Measurements from ENCODE around the gene AGBL4. TPM values are rescaled to one million over a fixed set of nuclear protein-coding genes. Genes with fewer than 3 reads are reported as not detected.

AGBL4 gene
- total and polyA plus RNA-seq, 2 of the 13 experiments (the other 11 are each of a cell fraction or from before 2014, with no cell fraction given) = not detected

DNA sequence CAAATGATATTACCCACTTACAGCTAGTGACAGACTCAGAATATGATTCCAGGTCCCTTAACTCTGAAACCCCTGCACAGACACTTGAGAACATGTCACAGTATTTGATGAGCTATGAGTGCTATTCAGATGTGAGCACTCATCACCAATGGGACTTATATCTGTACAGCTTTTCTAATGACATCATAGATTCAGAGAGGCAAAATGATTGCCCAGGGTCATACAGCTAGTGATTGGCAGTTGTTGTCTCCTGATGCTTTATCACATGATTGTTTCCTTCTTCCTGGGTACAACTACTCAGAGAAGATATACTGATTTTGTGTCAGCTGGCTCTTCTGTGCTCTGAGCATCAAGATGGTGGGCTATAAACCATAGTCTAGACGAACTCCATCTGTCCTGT is 819.0 kb downstream of the AGBL4 start:
- DNase-seq (ENCODE audit: low spot score) = no peak
- H3K9ac ChIP-seq (ENCODE audit: insufficient read depth, low read depth, low read length) = no peak overlapping the region
- in situ Hi-C loops (cut with HindIII; ENCODE audit: extremely low pct_ligation_motif_present, low pct_unique_long_range_greater_than_20kb) = no loop called here
- ATAC-seq = no peak
- WGBS (ENCODE audit: low lambda C conversion rate) = 6% methylated on average over 1 of the region's 1 CpG
- TF ChIP-seq ZNF235 (CRISPR knock-in tag; IDR thresholded peaks at IDR 0.05; ENCODE audit: borderline replicate concordance) (no peak), ZNF746 (CRISPR knock-in tag; IDR thresholded peaks at IDR 0.05) (no peak), CREB1 (IDR thresholded peaks at IDR 0.05) (0 out of 2 replicates have a peak, but pooled peaks have one; percentile 24), CREB1 (CRISPR knock-in tag; IDR thresholded peaks at IDR 0.05) (no peak), ATF7 (IDR thresholded peaks at IDR 0.05) (peak; percentile 51), ATF7 (CRISPR knock-in tag; IDR thresholded peaks at IDR 0.05) (no peak)
- intact Hi-C loops (cut with micrococcal nuclease; ENCODE audit: unreplicated experiment) = no loop called here
- H3K27me3 ChIP-seq (ENCODE audit: control insufficient read depth in 1 of 2, insufficient read depth in 2 of 2, low read length in 2 of 2) = no peaks in the 10 kb centered on the region
- H3K9me3 ChIP-seq (ENCODE audit: low read length) = peaks cover 86% of the 10 kb centered on the region
- no peak overlapping the region for H3K4me2 ChIP-seq (ENCODE audit: low read depth, low read length)
- H2AFZ ChIP-seq (ENCODE audit: low read length) = no peak overlapping the region
- no peaks in the 10 kb centered on the region for H3K79me2 ChIP-seq (ENCODE audit: insufficient read depth, low read length)
- H3K4me3 ChIP-seq (replicated peaks in 1 of 3; ENCODE audit: insufficient read depth in 1 of 3, low read depth in 2 of 3, low read length in 3 of 3) = no peak overlapping the region
- BruUV-seq (replicated peaks) = no TSS peak
- no peaks in the 10 kb centered on the region for H3K4me1 ChIP-seq (ENCODE audit: insufficient read depth, low read length)
- POLR2A ChIA-PET = no interaction called here
- H4K20me1 ChIP-seq (ENCODE audit: insufficient read depth, low read length) = no peaks in the 10 kb centered on the region
- CTCF ChIA-PET (ENCODE audit: low intra/inter-chr PET ratio, low total read pairs) = no interaction called here
- H3K27ac ChIP-seq (ENCODE audit: extremely low read length, insufficient read depth, low read length) = no peak overlapping the region
- FAIRE-seq = no peak
- H3K36me3 ChIP-seq (replicated peaks in 1 of 2; ENCODE audit: control insufficient read depth in 1 of 2, insufficient read depth in 2 of 2, low read length in 2 of 2) = no peaks in the 10 kb centered on the region

DNA sequence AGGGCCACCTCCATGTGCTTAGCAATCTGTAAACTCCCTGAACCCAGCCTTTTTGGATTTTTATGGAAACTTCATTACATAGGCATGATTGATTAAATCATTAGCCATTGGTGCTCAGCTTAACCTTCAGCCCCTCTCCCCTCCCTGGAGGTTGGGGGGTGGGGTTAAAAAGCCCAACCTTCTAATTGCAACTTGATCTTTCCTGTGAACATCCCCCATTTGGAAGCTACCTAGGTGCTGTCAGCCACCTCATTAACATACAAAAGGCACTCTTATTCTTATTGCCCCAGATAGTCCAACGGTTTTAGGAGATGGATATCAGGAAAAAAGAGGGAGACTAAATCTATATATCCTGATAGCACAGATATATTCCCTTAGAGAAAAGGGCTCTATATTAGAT is 823.0 kb downstream of the AGBL4 start:
- no peak for FAIRE-seq
- intact Hi-C loops (cut with micrococcal nuclease; ENCODE audit: unreplicated experiment) = no loop called here
- 0% methylated on average over 1 of the region's 1 CpG for WGBS (ENCODE audit: low lambda C conversion rate)
- H3K36me3 ChIP-seq (replicated peaks in 1 of 2; ENCODE audit: control insufficient read depth in 1 of 2, insufficient read depth in 2 of 2, low read length in 2 of 2) = no peaks in the 10 kb centered on the region
- no peak overlapping the region for H3K4me2 ChIP-seq (ENCODE audit: low read depth, low read length)
- no peaks in the 10 kb centered on the region for H3K27me3 ChIP-seq (ENCODE audit: control insufficient read depth in 1 of 2, insufficient read depth in 2 of 2, low read length in 2 of 2)
- H4K20me1 ChIP-seq (ENCODE audit: insufficient read depth, low read length) = no peaks in the 10 kb centered on the region
- no peak overlapping the region for H3K4me3 ChIP-seq (replicated peaks in 1 of 3; ENCODE audit: insufficient read depth in 1 of 3, low read depth in 2 of 3, low read length in 3 of 3)
- ChIA-PET CTCF (ENCODE audit: low intra/inter-chr PET ratio, low total read pairs) (no interaction called here), POLR2A (no interaction called here)
- H3K79me2 ChIP-seq (ENCODE audit: insufficient read depth, low read length) = no peaks in the 10 kb centered on the region
- peaks cover 96% of the 10 kb centered on the region for H3K9me3 ChIP-seq (ENCODE audit: low read length)
- TF ChIP-seq SPEN (CRISPR knock-in tag; IDR thresholded peaks at IDR 0.05; ENCODE audit: low read depth) = no peak
- no peak for TF ChIP-seq ZNF598 (CRISPR knock-in tag; IDR thresholded peaks at IDR 0.05; ENCODE audit: borderline replicate concordance)
- TF ChIP-seq SNAPC2 (CRISPR knock-in tag; IDR thresholded peaks at IDR 0.05) = no peak
- no peak for TF ChIP-seq JUND (CRISPR knock-in tag; IDR thresholded peaks at IDR 0.05)
- no peak for TF ChIP-seq JUNB (CRISPR knock-in tag; IDR thresholded peaks at IDR 0.05; ENCODE audit: borderline replicate concordance)
- TF ChIP-seq IRF2 (CRISPR knock-in tag; IDR thresholded peaks at IDR 0.05) = no peak
- no peak for TF ChIP-seq ZNF660 (CRISPR knock-in tag; IDR thresholded peaks at IDR 0.05; ENCODE audit: borderline replicate concordance, low read depth)
- no peak for TF ChIP-seq ZNF431 (CRISPR knock-in tag; IDR thresholded peaks at IDR 0.05; ENCODE audit: borderline replicate concordance, low read depth)
- no peak for TF ChIP-seq ZNF12 (CRISPR knock-in tag; IDR thresholded peaks at IDR 0.05)
- no peak for TF ChIP-seq SRSF4 (IDR thresholded peaks at IDR 0.05; ENCODE audit: low read depth, low read length, poor library complexity, severe bottlenecking)
- no peak for TF ChIP-seq MAFG (CRISPR knock-in tag; IDR thresholded peaks at IDR 0.05)
- no peak for TF ChIP-seq CCAR2 (optimal IDR thresholded peaks at IDR 0.05; ENCODE audit: low read depth, low read length)
- no peak for TF ChIP-seq ZNF772 (CRISPR knock-in tag; IDR thresholded peaks at IDR 0.05)
- TF ChIP-seq REXO4 (CRISPR knock-in tag; IDR thresholded peaks at IDR 0.05; ENCODE audit: borderline replicate concordance) = no peak
- no peak for TF ChIP-seq ARNTL (CRISPR knock-in tag; IDR thresholded peaks at IDR 0.05)
- TF ChIP-seq MYC (CRISPR knock-in tag; IDR thresholded peaks at IDR 0.05; ENCODE audit: borderline replicate concordance) = no peak
- no peak for TF ChIP-seq MTF2 (CRISPR knock-in tag; IDR thresholded peaks at IDR 0.05; ENCODE audit: borderline replicate concordance)
- TF ChIP-seq SP1 (IDR thresholded peaks at IDR 0.05) = no peak
- no peak for TF ChIP-seq SP1 (CRISPR knock-in tag; IDR thresholded peaks at IDR 0.05)
- in situ Hi-C loops (cut with HindIII; ENCODE audit: extremely low pct_ligation_motif_present, low pct_unique_long_range_greater_than_20kb) = no loop called here
- H3K4me1 ChIP-seq (ENCODE audit: insufficient read depth, low read length) = no peaks in the 10 kb centered on the region
- no peak overlapping the region for H3K27ac ChIP-seq (ENCODE audit: extremely low read length, insufficient read depth, low read length)
- no peak overlapping the region for H2AFZ ChIP-seq (ENCODE audit: low read length)
- ATAC-seq = no peak
- no peak for DNase-seq (ENCODE audit: low spot score)
- BruUV-seq (replicated peaks) = no TSS peak
- no peak overlapping the region for H3K9ac ChIP-seq (ENCODE audit: insufficient read depth, low read depth, low read length)
